NCI-H2196 (cell line): Measurements from ENCODE around the gene MAP3K8.
"Not testable (repeated sequence)": the region's sequence is repeated elsewhere in the genome, so short reads cannot be mapped to it uniquely, and the experiment has no call there.

Experiments used
- DNase-seq: peaks from one replicate; lab custom pipeline; 2025; ENCODE audit not compliant: unreplicated experiment; lab: John Stamatoyannopoulos, UW

MAP3K8 gene

DNA sequence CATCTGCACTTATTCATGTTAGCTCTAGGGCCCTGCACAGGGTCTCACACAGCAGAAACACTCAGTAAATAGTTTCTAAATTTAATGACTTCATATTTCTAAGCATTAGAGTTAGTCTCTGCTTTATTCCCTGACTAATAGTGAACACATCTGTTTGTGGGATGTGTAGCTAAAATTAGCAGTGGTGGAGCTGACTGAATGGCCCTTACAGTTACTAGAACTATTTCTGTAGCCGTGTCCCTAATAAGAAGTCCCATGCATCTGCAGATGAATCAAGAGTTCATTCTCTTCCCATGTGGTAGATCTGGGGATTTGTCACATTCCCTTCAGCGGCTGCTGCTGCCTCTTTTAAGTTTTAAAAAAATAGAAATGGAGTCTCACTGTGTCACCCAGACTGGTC lies 11.7 kb downstream of the MAP3K8 start:
- no peak for DNase-seq

DNA sequence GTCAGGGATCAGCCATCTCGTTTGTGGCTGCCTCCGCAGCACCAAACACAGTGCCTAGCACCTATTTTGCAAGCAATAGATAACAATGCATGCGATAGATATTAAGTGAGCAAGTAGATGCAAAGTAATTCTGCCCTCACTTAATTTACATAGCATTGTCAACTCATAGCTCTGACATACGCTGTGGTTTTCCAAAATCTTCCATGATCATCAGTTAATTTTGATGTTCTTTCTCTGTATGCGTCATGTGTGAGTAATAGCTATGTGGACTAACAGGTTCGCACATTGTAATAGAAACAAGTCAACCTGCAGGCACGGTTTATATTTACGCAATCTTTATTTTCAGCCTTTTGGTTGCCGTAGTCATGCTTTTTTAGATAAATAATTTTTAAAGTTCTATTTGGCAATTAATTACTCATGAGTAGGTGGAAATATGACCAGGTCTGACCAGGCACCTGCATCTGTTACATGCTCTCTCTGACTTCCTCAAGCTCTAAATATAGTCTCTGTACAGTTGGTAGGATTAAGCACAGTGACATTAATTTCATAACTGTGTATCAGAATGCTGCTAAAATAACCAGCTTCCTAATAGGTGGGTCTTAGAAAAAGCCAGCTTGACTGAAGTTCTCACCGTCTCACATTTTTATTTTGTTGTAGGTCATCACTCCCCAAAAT lies 13.3 kb downstream of the MAP3K8 start:
- no peak for DNase-seq

GRCh38 chr10:30448092-30448491 lies 14.1 kb downstream of the MAP3K8 start:
- no peak for DNase-seq

DNA sequence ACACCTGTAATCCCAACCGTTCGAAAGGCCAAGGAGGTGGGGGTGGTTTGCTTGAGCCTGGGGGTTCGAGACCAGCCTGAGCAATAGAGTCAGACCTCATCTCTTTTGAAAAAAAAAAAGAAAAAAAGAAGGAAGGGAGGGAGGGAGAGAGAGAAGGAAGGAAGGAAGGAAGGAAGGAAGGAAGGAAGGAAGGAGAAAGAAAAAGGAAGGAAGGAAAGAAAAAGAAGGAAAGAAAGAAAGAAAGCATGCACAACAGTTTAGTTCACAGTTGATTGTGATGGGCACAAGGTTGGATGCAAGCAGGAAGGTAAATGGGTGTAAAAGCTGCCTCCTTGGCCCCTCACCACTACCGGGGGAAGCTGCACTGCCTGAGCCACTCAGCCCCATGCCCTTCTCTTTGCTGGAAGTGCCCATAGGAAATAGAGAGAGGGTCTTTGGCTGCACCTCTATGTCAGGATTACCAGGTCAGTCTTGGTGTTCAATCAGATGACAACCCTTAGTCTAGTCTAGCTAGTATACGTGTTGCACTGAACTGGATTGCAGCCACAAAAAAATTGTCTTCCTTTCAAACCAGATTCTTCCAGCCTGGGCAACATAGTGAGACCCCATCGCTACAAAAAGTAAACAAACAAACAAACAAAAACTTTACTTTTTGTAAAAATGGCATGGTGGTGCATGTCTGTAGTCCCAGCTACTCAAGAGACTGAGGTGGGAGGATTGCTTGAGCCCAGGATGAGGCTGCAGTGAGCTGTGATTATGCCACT lies 20.0 kb downstream of the MAP3K8 start:
- DNase-seq: no peak

GRCh38 chr10:30454744-30455510 lies 20.9 kb downstream of the MAP3K8 start:
- no peak for DNase-seq

DNA sequence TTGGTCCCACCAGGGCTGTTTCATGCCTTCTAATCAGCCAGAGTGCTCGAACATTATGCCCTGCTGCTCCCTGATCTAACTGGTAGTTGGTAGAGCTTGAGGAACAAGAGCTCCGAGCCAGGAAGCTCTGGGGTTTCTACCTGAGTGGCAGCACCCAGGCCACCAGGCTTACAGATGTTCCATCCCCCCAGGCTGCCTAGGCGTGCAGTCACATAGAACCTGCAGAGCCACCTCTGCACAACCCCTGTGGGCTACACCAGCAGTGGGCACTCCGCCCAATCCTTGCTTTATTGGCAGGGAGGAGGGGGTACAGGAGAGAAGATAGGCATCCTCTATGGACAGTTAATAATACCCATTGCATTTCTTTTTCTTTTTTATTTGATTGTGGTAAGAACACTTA lies 21.8 kb downstream of the MAP3K8 start:
- no peak for DNase-seq

- no peak for DNase-seq
Observed at GRCh38 chr10:30456266-30456665, 22.3 kb downstream of the MAP3K8 start.

GRCh38 chr10:30459283-30459682 lies 25.3 kb downstream of the MAP3K8 start:
- no peak for DNase-seq

DNA sequence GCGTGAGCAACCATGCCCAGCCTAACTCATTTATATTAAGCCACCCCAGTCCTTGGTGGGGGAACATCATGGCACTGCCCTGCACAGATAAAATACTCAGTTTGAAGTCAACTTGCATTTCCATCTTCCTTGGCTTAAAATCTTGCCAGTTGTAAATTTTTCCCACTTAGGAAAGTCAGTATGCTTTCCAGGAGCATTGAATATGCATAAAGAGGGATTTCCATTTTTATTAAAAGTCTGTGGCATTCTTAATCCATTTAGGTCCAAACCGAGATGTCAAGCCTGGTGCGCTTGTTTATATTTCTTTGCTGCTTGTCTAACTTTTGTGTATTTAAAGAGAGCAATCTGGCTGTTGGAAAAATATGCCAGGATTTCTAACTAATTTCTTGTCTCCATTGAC lies 26.1 kb downstream of the MAP3K8 start:
- no peak for DNase-seq

DNA sequence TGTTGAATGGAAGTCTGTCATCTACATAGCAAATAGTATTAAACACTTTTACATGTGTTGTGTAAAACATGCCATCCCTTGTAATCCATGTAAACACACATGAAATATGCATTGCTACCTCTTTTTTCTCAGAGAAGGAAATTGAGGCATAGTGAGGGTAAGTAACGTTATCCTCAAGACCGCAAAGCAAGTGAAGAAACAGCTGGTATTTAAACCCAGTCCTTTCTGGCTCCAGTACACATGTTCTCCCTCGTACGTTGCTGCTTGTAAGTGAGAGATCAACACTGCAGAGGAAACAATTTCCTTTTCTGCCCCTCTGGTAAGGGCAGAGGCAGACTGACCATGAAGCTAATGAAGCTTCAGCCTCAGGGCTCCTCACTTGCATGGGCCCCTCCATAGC lies 28.5 kb downstream of the MAP3K8 start:
- no peak for DNase-seq

GRCh38 chr10:30463944-30464451 lies 30.0 kb downstream of the MAP3K8 start:
- DNase-seq: no peak

DNA sequence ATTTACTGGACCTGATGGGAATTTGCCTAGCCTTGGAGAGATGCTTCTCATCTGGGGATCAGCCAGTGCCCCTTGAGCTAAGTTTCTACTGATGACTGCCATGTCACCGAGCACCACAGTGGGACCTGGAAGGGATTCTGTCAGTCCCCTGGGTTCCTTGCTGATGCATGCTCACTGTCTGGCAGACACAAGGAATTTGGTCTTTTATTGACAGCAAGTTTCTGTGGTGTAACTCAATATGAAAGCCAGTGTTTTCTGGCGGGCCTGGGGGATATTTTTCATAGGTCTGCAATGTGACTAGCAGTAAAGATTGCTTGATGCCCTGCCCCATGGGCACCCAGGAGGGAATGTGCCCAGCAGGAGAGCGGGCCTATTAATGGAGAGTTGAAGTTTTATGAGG lies 30.7 kb downstream of the MAP3K8 start:
- DNase-seq: no peak

DNA sequence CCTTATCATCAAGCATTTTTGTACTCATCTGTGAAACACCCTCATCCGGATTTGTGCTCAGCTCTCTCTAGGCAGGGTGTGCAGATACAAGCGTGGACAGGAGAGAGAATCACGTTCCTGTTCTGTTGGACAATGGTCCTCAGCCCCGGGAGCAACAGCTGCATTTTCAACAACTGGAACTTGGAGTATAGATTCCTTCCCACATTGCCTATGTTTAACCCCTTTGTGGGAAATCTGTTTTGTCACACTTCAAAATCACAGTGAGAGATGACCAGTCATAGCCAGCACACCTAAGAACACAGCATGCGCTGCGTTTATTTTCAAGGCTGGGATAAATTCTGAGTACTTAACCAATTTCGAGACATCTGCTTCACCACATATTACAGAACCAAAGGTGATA lies 32.5 kb downstream of the MAP3K8 start:
- DNase-seq: no peak

- no peak for DNase-seq
Observed at GRCh38 chr10:30467651-30468338, 33.8 kb downstream of the MAP3K8 start.

DNA sequence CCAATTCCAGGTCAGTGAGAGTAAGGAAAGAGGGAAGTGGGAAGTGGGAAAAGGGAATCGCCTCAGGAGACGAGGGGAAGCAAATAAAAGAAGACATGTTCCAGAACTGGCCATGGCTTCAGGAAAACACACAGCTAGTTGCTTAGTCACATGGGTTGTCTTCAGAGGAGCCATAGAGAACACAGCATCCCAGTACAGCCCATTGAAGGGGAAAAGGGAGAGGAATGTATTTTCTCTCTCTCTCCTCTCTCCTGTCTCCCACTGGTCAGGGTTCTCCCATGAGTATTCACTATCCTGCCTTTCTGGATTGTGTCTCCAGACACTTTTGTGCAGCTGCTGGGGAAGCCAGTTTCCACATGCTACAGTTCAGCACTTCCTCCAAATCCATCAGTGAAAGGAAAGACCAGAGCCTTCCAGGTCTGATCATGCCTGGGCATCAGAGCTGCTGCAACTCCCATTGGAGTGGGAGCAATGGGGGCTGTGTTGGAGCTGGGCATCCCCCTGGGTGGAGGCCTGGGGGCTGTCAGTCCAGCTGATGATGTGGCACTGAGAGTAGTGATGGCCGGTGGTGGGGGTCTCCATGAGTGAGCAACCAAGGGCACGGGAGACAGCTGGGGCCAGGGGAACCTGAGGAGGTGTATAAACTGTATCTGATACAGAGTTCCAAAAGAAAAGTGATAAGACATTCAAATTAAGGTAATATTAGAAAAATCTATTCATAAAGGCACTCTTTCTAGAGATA lies 38.6 kb downstream of the MAP3K8 start:
- no peak for DNase-seq

- DNase-seq: not testable (repeated sequence)
Observed at GRCh38 chr10:30475515-30475914, 41.5 kb downstream of the MAP3K8 start.

GRCh38 chr10:30476511-30477155 lies 42.6 kb downstream of the MAP3K8 start:
- DNase-seq: no peak

DNA sequence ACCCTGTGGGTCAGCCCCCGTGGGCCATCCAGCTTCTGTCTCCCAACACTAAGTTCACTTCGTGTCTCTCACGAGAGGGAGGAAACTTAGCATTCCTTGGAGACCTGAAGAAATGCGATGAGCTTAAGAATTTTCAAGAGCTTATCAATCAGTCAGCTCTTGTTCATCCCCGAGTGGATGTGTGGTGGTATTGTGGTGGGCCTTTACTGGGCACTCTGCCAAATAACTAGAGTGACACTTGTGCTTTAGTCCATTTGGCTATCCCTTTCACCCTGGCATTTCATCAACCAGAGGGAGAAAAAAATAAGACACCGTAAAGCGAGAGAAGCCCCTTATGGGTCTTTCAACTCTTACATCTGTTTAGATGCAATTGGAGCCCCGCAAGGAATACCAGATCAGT lies 45.5 kb downstream of the MAP3K8 start:
- not testable (repeated sequence) for DNase-seq

- no peak for DNase-seq
Observed at GRCh38 chr10:30481603-30482002, 47.6 kb downstream of the MAP3K8 start.

DNA sequence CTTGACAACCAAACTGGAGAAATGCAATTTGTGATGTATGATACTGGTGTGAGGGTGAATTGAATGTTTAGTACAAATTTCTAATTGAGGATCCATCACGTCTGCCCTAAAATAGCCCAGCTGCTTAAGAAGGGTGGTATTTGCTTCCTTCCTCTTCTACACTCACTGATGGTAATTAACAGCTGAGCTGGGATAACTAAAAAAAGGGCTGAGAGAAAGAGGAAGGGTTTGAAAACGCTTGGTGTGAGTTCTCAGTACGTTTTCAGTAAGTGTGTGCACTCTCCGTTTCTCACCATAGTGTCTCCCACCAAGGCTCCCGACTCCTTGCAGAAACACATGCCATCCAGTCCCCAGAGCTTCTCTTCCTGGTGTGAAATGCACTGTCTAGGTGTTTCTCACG lies 54.3 kb downstream of the MAP3K8 start:
- no peak for DNase-seq
